Ascending aorta (tissue), 2 donors: Measurements from ENCODE around the gene ELL2. TPM values are rescaled to one million over a fixed set of nuclear protein-coding genes. Genes with fewer than 3 reads are reported as not detected.

Experiments
- DNase-seq, 2 donors: peaks; one replicate each; pipeline ENCODE4 v3.0.0-alpha.2; 2019; ENCODE audit warnings: low spot score in 2 of 2
- H3K27ac ChIP-seq, 2 donors: fragments of 200-600 bp; sonication (generic); one replicate each; pipeline ENCODE4 v1.5.1; 2016 to 2017; ENCODE audit warnings: mild to moderate bottlenecking in 1 of 2
- H3K27me3 ChIP-seq: fragments of 200-600 bp; sonication (generic); one replicate; pipeline ENCODE4 v1.5.1; 2017
- H3K36me3 ChIP-seq, 2 donors: fragments of 200-600 bp; sonication (generic); one replicate each; pipeline ENCODE4 v1.5.1; 2016
- H3K4me1 ChIP-seq, 2 donors: fragments of 200-600 bp; sonication (generic); one replicate each; pipeline ENCODE4 v1.5.1; 2016 to 2017; ENCODE audit warnings: mild to moderate bottlenecking in 1 of 2
- H3K4me3 ChIP-seq, 2 donors: fragments of 200-600 bp; sonication (generic); one replicate each; pipeline ENCODE4 v1.5.1; 2016 to 2017; ENCODE audit warnings: mild to moderate bottlenecking in 1 of 2
- H3K9me3 ChIP-seq, 2 donors: fragments of 200-600 bp; sonication (generic); one replicate each; pipeline ENCODE4 v1.5.1; 2016
- CTCF ChIP-seq, 3 experiments: fragments of 200-600 bp in 2 of 3; fragments of 450-650 bp in 1 of 3; sonication (generic) in 2 of 3; IDR thresholded peaks; one replicate each; pipeline ENCODE4 v1.5.1; 2016 to 2019; ENCODE audit warnings: antibody characterized with exemption in 3 of 3, mild to moderate bottlenecking in 1 of 3, moderate library complexity in 1 of 3
- intact Hi-C: fragments of 100-400 bp; cut with DNase I; formaldehyde crosslinking; loops from one replicate; pipeline ENCODE4 v1.15.1; 2023
- total RNA-seq: library from RNA; depleted of rRNA; stranded (reverse); fragments of >200 nt; gene quantifications from one replicate; pipeline ENCODE4 v1.1.0, GENCODE V29; 2016

ELL2 gene
- total RNA-seq, 1 donor from 2014 or later = 26.0 TPM

GRCh38 chr5:95956021-95956899 lies 5.4 kb downstream of the ELL2 start:
- no peak for TF ChIP-seq CTCF (IDR thresholded peaks at IDR 0.05)
- Histone ChIP-seq H3K27me3 (no peaks in the 10 kb centered on the region), H3K9me3 (no peaks in the 10 kb centered on the region), H3K27ac (peak overlapping the region in 1 of 2 donors; percentile 4), H3K4me3 (peak overlapping the region; percentile 24 to 92), H3K36me3 (no peaks in the 10 kb centered on the region), H3K4me1 (peaks cover 0 to 27% of the 10 kb centered on the region in 2 donors)
- intact Hi-C loops = loop anchor here (5.0 kb wide), 1 partner anchor 44 kb away; no protein-coding TSS in a partner anchor
- DNase-seq = no peak

DNA sequence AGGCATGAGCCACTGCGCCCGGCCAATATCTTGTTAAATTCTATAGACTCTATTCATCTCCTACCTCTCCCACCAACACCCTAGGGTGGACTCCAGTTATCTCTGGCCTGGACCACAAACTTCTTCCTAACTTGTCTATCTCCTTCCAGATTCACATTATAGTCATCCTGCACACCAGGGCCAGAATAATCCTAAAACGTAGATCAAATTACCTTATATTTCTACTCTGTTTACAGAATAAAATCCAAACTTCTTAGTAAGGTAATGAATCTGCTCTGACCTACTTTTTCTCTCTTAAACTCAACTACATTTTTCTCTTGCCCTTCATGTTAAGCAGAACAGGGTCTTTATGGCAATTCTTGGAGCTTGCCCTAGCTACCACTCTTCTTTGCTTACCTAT lies 6.9 kb downstream of the ELL2 start:
- no peaks in the 10 kb centered on the region for H3K27me3 ChIP-seq
- no peak for TF ChIP-seq CTCF (IDR thresholded peaks at IDR 0.05)
- no peak for DNase-seq
- no peaks in the 10 kb centered on the region for H3K36me3 ChIP-seq
- intact Hi-C loops = loop anchor here (5.0 kb wide), 1 partner anchor 42 kb away; no protein-coding TSS in a partner anchor
- no peak overlapping the region for H3K4me3 ChIP-seq
- peaks cover 0 to 30% of the 10 kb centered on the region in 2 donors for H3K4me1 ChIP-seq
- H3K27ac ChIP-seq = peak overlapping the region in 1 of 2 donors; percentile 34
- H3K9me3 ChIP-seq = no peaks in the 10 kb centered on the region

DNA sequence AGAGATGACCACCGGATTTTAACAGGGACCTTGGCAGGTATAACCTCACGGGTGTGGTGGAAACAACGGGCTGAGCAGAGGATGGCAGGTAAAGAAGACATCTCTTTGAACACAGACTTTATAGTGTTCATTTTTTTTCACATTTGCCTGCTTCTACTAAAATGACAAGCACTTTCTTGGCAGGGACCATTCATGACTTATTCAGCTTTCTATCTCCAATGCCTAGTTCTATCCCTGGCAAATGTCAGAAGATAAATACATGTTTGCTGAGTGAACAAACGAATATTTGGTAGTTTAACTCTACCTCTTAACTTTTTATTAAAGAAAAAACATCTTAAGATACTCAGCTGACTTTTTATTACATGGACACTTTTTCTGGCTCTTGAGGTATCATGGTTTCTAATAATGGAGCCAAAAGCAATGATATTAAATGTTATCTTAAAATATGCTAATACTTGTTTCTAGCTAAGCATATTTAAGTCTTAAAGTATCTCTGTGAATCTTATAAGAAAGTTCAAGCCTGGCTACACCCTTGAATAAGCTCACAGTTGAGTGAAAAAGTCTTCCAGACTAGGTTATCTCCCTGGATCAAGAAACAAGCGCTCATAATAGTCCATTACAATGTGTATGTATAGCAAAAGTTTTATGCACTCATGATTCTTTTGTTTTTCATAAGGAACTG lies 8.5 kb downstream of the ELL2 start:
- H3K4me1 ChIP-seq = peaks cover 0 to 40% of the 10 kb centered on the region in 2 donors
- H3K36me3 ChIP-seq = no peaks in the 10 kb centered on the region
- no peaks in the 10 kb centered on the region for H3K9me3 ChIP-seq
- no peak for TF ChIP-seq CTCF (IDR thresholded peaks at IDR 0.05)
- intact Hi-C loops = no loop called here
- peak overlapping the region in 1 of 2 donors; percentile 32 for H3K4me3 ChIP-seq
- DNase-seq = no peak
- no peaks in the 10 kb centered on the region for H3K27me3 ChIP-seq
- H3K27ac ChIP-seq = peak overlapping the region in 1 of 2 donors; percentile 30

GRCh38 chr5:95951916-95952315 lies 9.7 kb downstream of the ELL2 start:
- intact Hi-C loops = no loop called here
- H3K27me3 ChIP-seq = no peaks in the 10 kb centered on the region
- no peak for TF ChIP-seq CTCF (IDR thresholded peaks at IDR 0.05)

DNA sequence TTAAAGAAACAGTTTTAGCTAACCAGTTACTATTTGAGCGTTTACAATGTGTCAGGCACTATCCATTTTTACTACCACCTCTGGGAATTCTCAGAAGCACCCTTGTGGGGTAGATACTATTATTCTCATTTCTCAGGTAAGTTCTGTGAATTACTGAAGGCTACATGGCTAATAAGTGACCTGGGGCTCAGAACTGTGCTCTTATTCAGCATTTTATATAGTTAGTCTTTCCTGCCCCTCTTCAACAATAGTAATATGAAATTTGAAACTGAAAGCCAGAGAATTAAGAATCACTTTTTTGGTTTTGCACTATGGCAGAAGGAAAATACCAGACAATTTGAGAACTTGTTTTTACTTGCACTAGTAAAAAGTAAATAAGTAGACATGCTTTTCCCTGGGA lies 11.8 kb downstream of the ELL2 start:
- Histone ChIP-seq H3K9me3 (no peaks in the 10 kb centered on the region), H3K4me3 (no peak overlapping the region), H3K36me3 (no peaks in the 10 kb centered on the region), H3K27ac (no peak overlapping the region), H3K27me3 (no peaks in the 10 kb centered on the region), H3K4me1 (peaks cover 0 to 36% of the 10 kb centered on the region in 2 donors)
- TF ChIP-seq CTCF (IDR thresholded peaks at IDR 0.05) = no peak
- intact Hi-C loops = no loop called here
- no peak for DNase-seq

More at GRCh38 chr5:95951916-95952315, 9.7 kb downstream of the ELL2 start:
- Histone ChIP-seq H3K4me3 (no peak overlapping the region), H3K4me1 (peaks cover 0 to 38% of the 10 kb centered on the region in 2 donors), H3K27ac (no peak overlapping the region), H3K36me3 (no peaks in the 10 kb centered on the region), H3K9me3 (no peaks in the 10 kb centered on the region)
- no peak for DNase-seq
